ENCODE results near the gene CDC34. TPM values are rescaled to one million over a fixed set of nuclear protein-coding genes. Genes with fewer than 3 reads are reported as not detected.

Gene CDC34
- total RNA-seq, 1 donor from 2014 or later = 265 TPM

GRCh38 chr19:488505-489417 is 42.8 kb upstream of the CDC34 start:
- no peak for TF ChIP-seq CTCF (conservative IDR thresholded peaks at IDR 0.05; ENCODE audit: low read depth, low read length)
- peak overlapping the region; percentile 92 for H3K4me3 ChIP-seq (ENCODE audit: low read depth, low read length)
- DNase-seq (ENCODE audit: low read depth) = no peak

- DNase-seq (ENCODE audit: low read depth) = no peak
- H3K4me3 ChIP-seq (ENCODE audit: low read depth, low read length) = peak overlapping the region; percentile 92
- peak; percentile 4 for TF ChIP-seq CTCF (conservative IDR thresholded peaks at IDR 0.05; ENCODE audit: low read depth, low read length)
Observed at GRCh38 chr19:489418-490196, 42.0 kb upstream of the CDC34 start.

- DNase-seq (ENCODE audit: low read depth) = no peak
- TF ChIP-seq CTCF (conservative IDR thresholded peaks at IDR 0.05; ENCODE audit: low read depth, low read length) = no peak
- no peak overlapping the region for H3K4me3 ChIP-seq (ENCODE audit: low read depth, low read length)
Observed at GRCh38 chr19:491146-491741, 40.3 kb upstream of the CDC34 start.

GRCh38 chr19:492091-492531 is 39.4 kb upstream of the CDC34 start:
- no peak overlapping the region for H3K4me3 ChIP-seq (ENCODE audit: low read depth, low read length)
- DNase-seq (ENCODE audit: low read depth) = no peak
- no peak for TF ChIP-seq CTCF (conservative IDR thresholded peaks at IDR 0.05; ENCODE audit: low read depth, low read length)

- TF ChIP-seq CTCF (conservative IDR thresholded peaks at IDR 0.05; ENCODE audit: low read depth, low read length) = no peak
- no peak for DNase-seq (ENCODE audit: low read depth)
- H3K4me3 ChIP-seq (ENCODE audit: low read depth, low read length) = no peak overlapping the region
Observed at GRCh38 chr19:493391-494170, 38.0 kb upstream of the CDC34 start.
